H1 (cell line): ENCODE measurements around the gene CXCL16. TPM values are rescaled to one million over a fixed set of nuclear protein-coding genes. Genes with fewer than 3 reads are reported as not detected.

ENCODE experiments used
- CTCF ChIA-PET: fragments of 300-600 bp; sonication (Branson Sonifier 250); formaldehyde crosslinking; loops from one replicate; lab custom pipeline; 2021; ENCODE audit not compliant: partially characterized antibody; lab: Charles Lee
- POLR2A ChIA-PET: fragments of 300-600 bp; sonication (Branson Sonifier 250); formaldehyde crosslinking; loops from one replicate; lab custom pipeline; 2021; ENCODE audit warnings: inconsistent platforms; ENCODE audit not compliant: partially characterized antibody; lab: Charles Lee
- DNase-seq, 2 experiments: peaks; one replicate each; pipeline versions ENCODE4 v3.0.0 to v3.0.0-alpha.2; 2010 to 2022; ENCODE audit warnings: low spot score in 2 of 2, low read depth in 1 of 2, mixed read lengths in 1 of 2
- FAIRE-seq: peaks from 2 replicates; lab custom pipeline; 2011; peaks lifted over from hg19 to GRCh38; lab: Jason Lieb, UNC
- H2AFZ ChIP-seq: 2 replicates; pipeline ENCODE4 v1.8.1; 2012; ENCODE audit warnings: low read length, inconsistent platforms
- H2AK5ac ChIP-seq: 2 replicates; pipeline ENCODE4 v1.6.1; 2013; ENCODE audit warnings: low read depth, low read length
- H2BK120ac ChIP-seq: replicated peaks from 2 replicates; pipeline ENCODE3; 2013; ENCODE audit warnings: low read depth, low read length, inconsistent platforms
- H2BK12ac ChIP-seq: 2 replicates; pipeline ENCODE4 v1.6.1; 2013; ENCODE audit warnings: low read depth, low read length
- H2BK15ac ChIP-seq: 2 replicates; pipeline ENCODE4 v1.6.1; 2013; ENCODE audit warnings: low read length
- H2BK20ac ChIP-seq: 2 replicates; pipeline ENCODE4 v1.6.1; 2013; ENCODE audit warnings: low read length
- H2BK5ac ChIP-seq: 2 replicates; pipeline ENCODE4 v1.6.1; 2013; ENCODE audit warnings: low read depth, low read length
- H3K14ac ChIP-seq: 2 replicates; pipeline ENCODE4 v1.6.1; 2013; ENCODE audit warnings: inconsistent platforms; ENCODE audit not compliant: insufficient read length
- H3K18ac ChIP-seq: 2 replicates; pipeline ENCODE4 v1.6.1; 2013; ENCODE audit warnings: low read length; ENCODE audit errors: extremely low read depth
- H3K23ac ChIP-seq: 2 replicates; pipeline ENCODE4 v1.6.1; 2013; ENCODE audit warnings: inconsistent platforms; ENCODE audit not compliant: insufficient read length
- H3K23me2 ChIP-seq: 2 replicates; pipeline ENCODE4 v1.6.1; 2013; ENCODE audit warnings: low read depth, low read length
- H3K27ac ChIP-seq: 2 replicates; pipeline ENCODE4 v1.6.1; 2011; ENCODE audit warnings: low read depth, low read length, inconsistent platforms
- H3K27me3 ChIP-seq, 4 experiments: replicated peaks in 1 of 4; 1 replicate in 1 of 4; 2 replicates in 3 of 4; pipeline versions ENCODE4 v1.6.1 to v1.8.1; 2011 to 2013; ENCODE audit warnings: low read length in 3 of 4, mild to moderate bottlenecking in 3 of 4, inconsistent platforms in 2 of 4, mixed read lengths in 2 of 4, moderate library complexity in 1 of 4; ENCODE audit not compliant: control insufficient read depth in 3 of 4, insufficient read depth in 3 of 4; ENCODE audit errors: extremely low read depth in 1 of 4
- H3K36me3 ChIP-seq, 4 experiments: 2 replicates each; pipeline versions ENCODE4 v1.6.1 to v1.8.1; 2011 to 2013; ENCODE audit warnings: mild to moderate bottlenecking in 4 of 4, low read length in 3 of 4, moderate library complexity in 2 of 4, control low read depth in 1 of 4, inconsistent platforms in 1 of 4; ENCODE audit not compliant: insufficient read depth in 4 of 4, control insufficient read depth in 2 of 4
- H3K4ac ChIP-seq: replicated peaks from 2 replicates; pipeline ENCODE3; 2013; ENCODE audit warnings: low read length, low read depth, mixed read lengths, inconsistent platforms; ENCODE audit not compliant: insufficient read length
- H3K4me1 ChIP-seq, 4 experiments: replicated peaks in 1 of 4; 1 replicate in 1 of 4; 2 replicates in 3 of 4; pipeline versions ENCODE4 v1.6.1 to v1.8.1; 2011 to 2013; ENCODE audit warnings: low read length in 3 of 4, inconsistent platforms in 2 of 4, mixed read lengths in 1 of 4; ENCODE audit not compliant: insufficient read depth in 4 of 4, control insufficient read depth in 3 of 4
- H3K4me2 ChIP-seq, 2 experiments: 2 replicates each; pipeline versions ENCODE4 v1.6.1 to v1.8.1; 2011 to 2013; ENCODE audit warnings: low read depth in 2 of 2, low read length in 2 of 2, control low read depth in 1 of 2, inconsistent platforms in 1 of 2, mild to moderate bottlenecking in 1 of 2; ENCODE audit not compliant: insufficient read depth in 1 of 2
- H3K4me3 ChIP-seq, 4 experiments: fragments of 200-600, 300-600 bp in 1 of 4; sonication (generic), shearing (Covaris generic), sonication (Bioruptor Twin) in 1 of 4; 2 replicates each; pipeline versions ENCODE4 v1.5.1 to v1.8.1; 2011 to 2016; ENCODE audit warnings: low read length in 4 of 4, low read depth in 3 of 4, control low read depth in 2 of 4, inconsistent platforms in 2 of 4, mild to moderate bottlenecking in 2 of 4, mixed read lengths in 1 of 4, moderate library complexity in 1 of 4; ENCODE audit not compliant: insufficient read depth in 2 of 4; ENCODE audit errors: extremely low read depth in 1 of 4
- H3K56ac ChIP-seq: replicated peaks from 2 replicates; pipeline ENCODE3; 2013; ENCODE audit warnings: low read depth, mild to moderate bottlenecking, mixed read lengths, low read length, inconsistent platforms; ENCODE audit not compliant: insufficient read length
- H3K79me1 ChIP-seq: 2 replicates; pipeline ENCODE4 v1.6.1; 2013; ENCODE audit warnings: low read depth, low read length, control low read depth
- H3K79me2 ChIP-seq, 2 experiments: 2 replicates each; pipeline versions ENCODE4 v1.6.1 to v1.8.1; 2012 to 2013; ENCODE audit warnings: low read length in 2 of 2, mild to moderate bottlenecking in 2 of 2, inconsistent platforms in 1 of 2; ENCODE audit not compliant: insufficient read depth in 2 of 2, control insufficient read depth in 1 of 2
- H3K9ac ChIP-seq, 4 experiments: replicated peaks in 1 of 4; 1 replicate in 1 of 4; 2 replicates in 3 of 4; pipeline versions ENCODE4 v1.6.1 to v1.8.1; 2011 to 2013; ENCODE audit warnings: low read depth in 3 of 4, low read length in 3 of 4, control low read depth in 2 of 4, mild to moderate bottlenecking in 2 of 4, moderate library complexity in 2 of 4, inconsistent platforms in 1 of 4; ENCODE audit errors: extremely low read depth in 1 of 4
- H3K9me3 ChIP-seq, 2 experiments: 2 replicates each; pipeline versions ENCODE4 v1.6.1 to v1.8.1; 2012 to 2013; ENCODE audit warnings: mild to moderate bottlenecking in 2 of 2, moderate library complexity in 2 of 2, control low read depth in 1 of 2, inconsistent platforms in 1 of 2, low read depth in 1 of 2, low read length in 1 of 2, mixed read lengths in 1 of 2; ENCODE audit not compliant: insufficient read depth in 2 of 2
- H4K20me1 ChIP-seq, 2 experiments: replicated peaks in 1 of 2; 2 replicates each; pipeline versions ENCODE3 to v1.8.1; 2011 to 2013; ENCODE audit warnings: inconsistent platforms in 2 of 2, low read length in 2 of 2, mild to moderate bottlenecking in 1 of 2; ENCODE audit not compliant: insufficient read depth in 2 of 2, control insufficient read depth in 1 of 2
- H4K5ac ChIP-seq: 2 replicates; pipeline ENCODE4 v1.6.1; 2013; ENCODE audit warnings: low read length, low read depth, mixed read lengths, inconsistent platforms; ENCODE audit not compliant: insufficient read length
- H4K8ac ChIP-seq: 2 replicates; pipeline ENCODE4 v1.8.0; 2013; ENCODE audit warnings: mild to moderate bottlenecking, moderate library complexity, low read length, inconsistent platforms; ENCODE audit not compliant: insufficient read depth; ENCODE audit errors: extremely low read depth
- H4K91ac ChIP-seq: replicated peaks from 2 replicates; pipeline ENCODE3; 2013; ENCODE audit warnings: low read length, mixed read lengths, inconsistent platforms; ENCODE audit not compliant: insufficient read length
- SIN3A ChIP-seq, 2 experiments: IDR thresholded peaks in 1 of 2; conservative IDR thresholded peaks in 1 of 2; 2 replicates each; pipeline ENCODE4 v1.6.1; 2011 to 2012; ENCODE audit warnings: low read length in 2 of 2, improper control_type of control experiment in 1 of 2, low read depth in 1 of 2, mild to moderate bottlenecking in 1 of 2
- WGBS, 2 experiments: shearing (Covaris generic) in 1 of 2; methylation state at CpG; one replicate each; pipeline versions ENCODE4 v1.1.6 to v1.1.7; 2013 to 2015; ENCODE audit warnings: low lambda C conversion rate in 2 of 2, mixed read lengths in 2 of 2, inconsistent platforms in 1 of 2, low coverage in 1 of 2, missing lambda C conversion rate in 1 of 2; ENCODE audit not compliant: insufficient replicate concordance in 2 of 2, insufficient coverage in 1 of 2, insufficient read length in 1 of 2; ENCODE audit errors: extremely low coverage in 1 of 2, missing lambda C conversion rate in 1 of 2; 5-methylcytosine and 5-hydroxymethylcytosine counted together
- polyA plus RNA-seq, 7 experiments: library from polyadenylated mRNA; depleted of rRNA in 3 of 7; stranded (reverse) in 5 of 7; unstranded in 2 of 7; fragments of >200 nt in 5 of 7; fragments of 200-250 nt in 2 of 7; gene quantifications; 1 replicate in 5 of 7; 2 replicates in 1 of 7; 4 replicates in 1 of 7; pipeline versions ENCODE4 v1.2.1 to v1.2.3, GENCODE V29; 2011 to 2013; ENCODE audit warnings: missing spikeins in 2 of 7, mixed read lengths in 2 of 7
- total RNA-seq: library from RNA; stranded (reverse); fragmentation: NEBNext Ultra II Directional; extraction: Animal tissue kit (Norgen Biotek cat#: 25700); gene quantifications from 2 replicates; pipeline ENCODE4 v1.2.1, GENCODE V29; 2021

Gene CXCL16
- total and polyA plus RNA-seq, 2 of the 8 experiments (the other 6 are each of a cell fraction or from before 2014, with no cell fraction given), result 3.5 to 4.8 TPM

- FAIRE-seq (no peak), DNase-seq (no peak)
- Histone ChIP-seq H3K4me2 (no peak overlapping the region), H3K27ac (no peak overlapping the region), H4K91ac (no peak overlapping the region), H4K20me1 (no peaks in the 10 kb centered on the region), H3K79me1 (no peaks in the 10 kb centered on the region), H3K18ac (no peak overlapping the region), H2BK12ac (no peak overlapping the region), H3K4me3 (no peak overlapping the region), H3K9me3 (no peaks in the 10 kb centered on the region; a peak in 1 of 4 replicates), H3K36me3 (no peaks in the 10 kb centered on the region; a peak in 1 of 8 replicates), H3K27me3 (peaks cover 20 to 45% (median 34%) of the 10 kb centered on the region in 4 experiments), H4K8ac (no peak overlapping the region), H3K4me1 (peaks cover 0 to 4% (median 3%) of the 10 kb centered on the region in 4 experiments; a peak in 5 of 7 replicates), H2AK5ac (0 out of 2 replicates have a peak overlapping the region, but pooled peaks have one; percentile 24), H3K4ac (no peak overlapping the region), H3K14ac (no peak overlapping the region), H3K23me2 (peaks cover 16% of the 10 kb centered on the region; the same call in 1 of the 2 replicates), H3K79me2 (no peaks in the 10 kb centered on the region), H2BK120ac (no peak overlapping the region), H3K56ac (no peak overlapping the region), H2BK15ac (no peak overlapping the region), H3K9ac (no peak overlapping the region), H2AFZ (no peak overlapping the region), H2BK20ac (no peak overlapping the region), H3K23ac (no peak overlapping the region), H2BK5ac (no peak overlapping the region), H4K5ac (no peak overlapping the region)
- POLR2A ChIA-PET, result interaction anchor here (1.0 to 1.5 kb wide), 2 partner anchors 9 to 37 kb away, joined by 3 read pairs; no protein-coding TSS in a partner anchor
- CTCF ChIA-PET, result interaction anchor here (0.6 to 3.1 kb wide), 7 partner anchors 11 to 218 kb away, joined by 3 to 14 read pairs (median 3); partner anchors contain the start of gene MED11
- 90% methylated on average over 9 of the region's 9 CpGs; no CpG with 5 or more reads in 1 of the 2 experiments for WGBS, 2 experiments
- TF ChIP-seq SIN3A (conservative IDR thresholded peaks at IDR 0.05 in 1 of 2, IDR thresholded peaks at IDR 0.05 in 1 of 2; ENCODE audit: low read depth in 1 of 2, low read length in 2 of 2), result no peak
Measured at GRCh38 chr17:4743898-4744297, 4.2 kb upstream of the CXCL16 start.
